Right lobe of liver (tissue), 6 donors: ENCODE data around the gene HDGF. TPM values are rescaled to one million over a fixed set of nuclear protein-coding genes. Genes with fewer than 3 reads are reported as not detected.

Experiments used
- ATAC-seq, 4 donors: fragments of 200-7000 bp; cut with Tn5 transposase; one replicate each; pipeline ENCODE4 v1.9.1; 2020; ENCODE audit warnings: mild to moderate bottlenecking in 4 of 4, moderate library complexity in 4 of 4
- DNase-seq, 3 donors: peaks; one replicate each; pipeline ENCODE4 v3.0.0-alpha.2; 2020
- H3K27ac ChIP-seq, 3 donors: fragments of 200-600 bp; one replicate each; pipeline ENCODE4 v1.8.0; 2022
- H3K27me3 ChIP-seq, 2 donors: fragments of 200-600 bp; one replicate each; pipeline ENCODE4 v1.8.0; 2022
- H3K36me3 ChIP-seq, 4 donors: fragments of 200-600 bp; sonication (generic) in 1 of 4; one replicate each; pipeline versions ENCODE4 v1.5.1 to v1.8.0; 2017 to 2022; ENCODE audit warnings: control low read depth in 1 of 4
- H3K4me1 ChIP-seq, 4 donors: fragments of 200-600 bp; sonication (generic) in 1 of 4; one replicate each; pipeline versions ENCODE4 v1.5.1 to v1.8.0; 2017 to 2022; ENCODE audit warnings: control low read depth in 1 of 4
- H3K4me3 ChIP-seq, 3 donors: fragments of 200-600 bp; one replicate each; pipeline ENCODE4 v1.8.0; 2022
- H3K9me3 ChIP-seq, 4 donors: fragments of 200-600 bp; sonication (generic) in 1 of 4; one replicate each; pipeline versions ENCODE4 v1.5.1 to v1.8.0; 2017 to 2022; ENCODE audit warnings: control low read depth in 1 of 4
- POLR2A ChIP-seq: fragments of 450-650 bp; IDR thresholded peaks from one replicate; pipeline ENCODE4 v1.6.1; 2017; ENCODE audit warnings: antibody characterized with exemption, mild to moderate bottlenecking
- WGBS: methylation state at CpG from one replicate; pipeline ENCODE4 v1.1.6; 2018; ENCODE audit warnings: low coverage, low lambda C conversion rate; ENCODE audit not compliant: insufficient coverage; ENCODE audit errors: missing lambda C conversion rate; 5-methylcytosine and 5-hydroxymethylcytosine counted together
- intact Hi-C, 2 donors: fragments of 100-400 bp; cut with DNase I; formaldehyde crosslinking; loops; one replicate each; pipeline versions ENCODE4 v1.11.2 to v1.14.1; 2022
- total RNA-seq, 6 experiments: library from RNA; depleted of rRNA in 2 of 6; stranded (reverse); fragments of >200 nt in 2 of 6; fragmentation: NEBNext Ultra II Directional in 3 of 6; extraction: Animal tissue kit (Norgen Biotek cat#: 25700) in 3 of 6; gene quantifications; one replicate each; pipeline versions ENCODE4 v1.1.0 to v1.2.4, GENCODE V29; 2016 to 2023
- TF ChIP-seq, protein P1 (sequence below), 4 donors: fragments of 200-600 bp in 3 of 4; fragments of 450-650 bp in 1 of 4; IDR thresholded peaks; one replicate each; pipeline versions ENCODE4 v1.5.1 to v1.8.0; 2016 to 2022; ENCODE audit warnings: antibody characterized with exemption in 4 of 4, mild to moderate bottlenecking in 2 of 4
- donor health status: DM: no; HTN: yes; CAD: no.
- donor health status: DM: no; HTN: no; CAD: no.
- donor health status: DM: no; HTN: no; CAD: no.
- donor health status: DM: no; HTN: yes; CAD: no.
- donor health status: DM: no; HTN: yes; CAD: no.

HDGF gene
- total RNA-seq, 6 experiments from 2014 or later = 131 to 192 (median 157) TPM

DNA sequence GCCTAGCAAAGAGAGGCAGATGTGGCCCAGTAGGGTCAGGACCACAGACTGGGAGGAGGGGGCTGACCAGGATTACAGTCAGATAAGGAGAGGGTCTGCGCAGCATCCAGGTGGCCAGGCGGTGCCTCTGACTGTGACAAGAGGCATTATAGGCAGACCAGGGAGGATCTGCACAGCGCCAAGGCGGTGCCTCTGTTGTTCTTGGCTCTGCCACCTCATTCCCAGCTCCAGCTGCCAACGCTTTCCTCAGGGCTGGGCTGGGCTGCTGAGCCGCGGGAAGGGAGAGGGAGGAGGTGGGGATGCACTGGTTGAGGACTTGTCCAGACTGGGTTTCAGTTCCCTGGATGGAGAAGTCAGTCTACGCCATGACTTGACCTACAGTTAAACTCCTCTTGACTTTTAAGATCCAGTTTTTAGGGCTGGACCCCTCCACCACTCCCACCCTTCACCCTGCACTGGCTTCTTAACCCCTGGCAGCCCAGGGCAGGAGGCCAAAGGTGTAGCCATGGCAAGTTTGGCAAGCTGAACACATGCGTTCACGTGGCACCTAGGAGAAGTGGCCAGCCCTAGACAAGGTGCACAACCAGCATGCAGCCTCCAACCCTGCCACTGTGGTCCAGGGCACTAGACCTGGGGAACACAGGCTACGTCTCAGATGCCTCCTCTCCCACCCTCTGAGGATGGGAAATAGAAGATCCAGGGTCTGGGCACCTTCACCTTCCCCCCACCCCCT lies 41.6 kb downstream of the HDGF start:
- DNase-seq (no peak), ATAC-seq (peak; percentile 20 to 63 (median 41))
- TF ChIP-seq, protein P1, sequence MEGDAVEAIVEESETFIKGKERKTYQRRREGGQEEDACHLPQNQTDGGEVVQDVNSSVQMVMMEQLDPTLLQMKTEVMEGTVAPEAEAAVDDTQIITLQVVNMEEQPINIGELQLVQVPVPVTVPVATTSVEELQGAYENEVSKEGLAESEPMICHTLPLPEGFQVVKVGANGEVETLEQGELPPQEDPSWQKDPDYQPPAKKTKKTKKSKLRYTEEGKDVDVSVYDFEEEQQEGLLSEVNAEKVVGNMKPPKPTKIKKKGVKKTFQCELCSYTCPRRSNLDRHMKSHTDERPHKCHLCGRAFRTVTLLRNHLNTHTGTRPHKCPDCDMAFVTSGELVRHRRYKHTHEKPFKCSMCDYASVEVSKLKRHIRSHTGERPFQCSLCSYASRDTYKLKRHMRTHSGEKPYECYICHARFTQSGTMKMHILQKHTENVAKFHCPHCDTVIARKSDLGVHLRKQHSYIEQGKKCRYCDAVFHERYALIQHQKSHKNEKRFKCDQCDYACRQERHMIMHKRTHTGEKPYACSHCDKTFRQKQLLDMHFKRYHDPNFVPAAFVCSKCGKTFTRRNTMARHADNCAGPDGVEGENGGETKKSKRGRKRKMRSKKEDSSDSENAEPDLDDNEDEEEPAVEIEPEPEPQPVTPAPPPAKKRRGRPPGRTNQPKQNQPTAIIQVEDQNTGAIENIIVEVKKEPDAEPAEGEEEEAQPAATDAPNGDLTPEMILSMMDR (IDR thresholded peaks at IDR 0.05) = no peak
- TF ChIP-seq POLR2A = no peak
- no peaks in the 10 kb centered on the region for H3K36me3 ChIP-seq
- H3K4me1 ChIP-seq = peaks cover 0 to 13% (median 8%) of the 10 kb centered on the region in 4 donors
- H3K9me3 ChIP-seq = no peaks in the 10 kb centered on the region
- WGBS = 80% methylated on average over 1 of the region's 11 CpGs
- intact Hi-C loops = no loop called here
- no peak overlapping the region for H3K27ac ChIP-seq
- H3K27me3 ChIP-seq = peaks cover 0 to 15% of the 10 kb centered on the region in 2 donors
- no peak overlapping the region for H3K4me3 ChIP-seq

DNA sequence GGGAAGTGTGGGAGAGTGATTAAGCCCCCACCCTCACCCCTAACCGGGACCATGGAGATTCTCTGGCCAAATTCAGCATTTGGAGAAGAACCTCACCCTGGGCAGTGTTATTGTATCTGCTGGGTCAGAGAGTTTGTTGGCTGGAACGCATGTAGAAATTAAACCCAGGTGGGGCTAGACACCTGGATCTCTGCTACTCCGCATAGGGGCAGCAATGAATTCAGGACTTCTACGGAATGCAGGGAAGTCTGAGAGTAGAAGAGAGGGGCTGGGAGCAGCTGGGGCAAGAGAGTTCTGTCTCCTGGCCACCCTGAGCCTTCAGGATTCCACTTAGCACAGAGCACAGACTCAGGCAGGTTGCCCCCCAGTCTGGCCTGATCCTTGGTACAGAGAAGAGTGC lies 42.4 kb downstream of the HDGF start:
- DNase-seq (no peak), ATAC-seq (no peak)
- intact Hi-C loops = no loop called here
- peaks cover 0 to 16% (median 9%) of the 10 kb centered on the region in 4 donors for H3K4me1 ChIP-seq
- 67% methylated on average over 2 of the region's 4 CpGs for WGBS
- no peaks in the 10 kb centered on the region for H3K36me3 ChIP-seq
- no peak for TF ChIP-seq POLR2A
- TF ChIP-seq, protein P1 (IDR thresholded peaks at IDR 0.05) = no peak
- H3K27me3 ChIP-seq = peaks cover 0 to 24% of the 10 kb centered on the region in 2 donors
- no peak overlapping the region for H3K4me3 ChIP-seq
- H3K9me3 ChIP-seq = no peaks in the 10 kb centered on the region
- H3K27ac ChIP-seq = no peak overlapping the region

DNA sequence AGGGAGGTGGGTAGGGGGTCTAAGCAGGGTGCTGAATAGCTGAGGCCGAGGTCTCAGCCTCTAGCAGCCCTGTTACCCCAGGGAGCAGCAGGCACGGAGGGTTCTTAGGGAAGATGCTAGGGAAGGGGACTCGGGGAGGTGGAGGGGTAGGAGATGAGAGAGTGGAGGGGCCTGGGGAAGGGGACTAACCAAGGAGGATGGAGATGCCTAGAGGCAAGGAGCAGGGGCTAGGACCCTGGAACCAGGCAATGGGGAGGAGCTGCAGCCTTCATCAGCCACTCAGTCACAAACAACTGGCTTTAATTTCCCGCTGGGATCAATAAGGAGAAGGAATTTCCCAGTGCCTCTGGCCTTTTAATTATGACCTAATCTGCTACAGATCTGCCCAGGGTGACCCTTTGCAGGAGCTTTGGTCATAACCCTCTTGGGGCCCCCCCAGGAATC lies 43.2 kb downstream of the HDGF start:
- H3K4me3 ChIP-seq = no peak overlapping the region
- 38% methylated on average over 3 of the region's 4 CpGs for WGBS
- peaks cover 0 to 16% (median 9%) of the 10 kb centered on the region in 4 donors for H3K4me1 ChIP-seq
- H3K27ac ChIP-seq = no peak overlapping the region
- ATAC-seq (no peak), DNase-seq (no peak)
- H3K27me3 ChIP-seq = peaks cover 0 to 30% of the 10 kb centered on the region in 2 donors
- intact Hi-C loops = no loop called here
- H3K9me3 ChIP-seq = no peaks in the 10 kb centered on the region
- no peaks in the 10 kb centered on the region for H3K36me3 ChIP-seq
- TF ChIP-seq, protein P1 (IDR thresholded peaks at IDR 0.05) = no peak
- no peak for TF ChIP-seq POLR2A

DNA sequence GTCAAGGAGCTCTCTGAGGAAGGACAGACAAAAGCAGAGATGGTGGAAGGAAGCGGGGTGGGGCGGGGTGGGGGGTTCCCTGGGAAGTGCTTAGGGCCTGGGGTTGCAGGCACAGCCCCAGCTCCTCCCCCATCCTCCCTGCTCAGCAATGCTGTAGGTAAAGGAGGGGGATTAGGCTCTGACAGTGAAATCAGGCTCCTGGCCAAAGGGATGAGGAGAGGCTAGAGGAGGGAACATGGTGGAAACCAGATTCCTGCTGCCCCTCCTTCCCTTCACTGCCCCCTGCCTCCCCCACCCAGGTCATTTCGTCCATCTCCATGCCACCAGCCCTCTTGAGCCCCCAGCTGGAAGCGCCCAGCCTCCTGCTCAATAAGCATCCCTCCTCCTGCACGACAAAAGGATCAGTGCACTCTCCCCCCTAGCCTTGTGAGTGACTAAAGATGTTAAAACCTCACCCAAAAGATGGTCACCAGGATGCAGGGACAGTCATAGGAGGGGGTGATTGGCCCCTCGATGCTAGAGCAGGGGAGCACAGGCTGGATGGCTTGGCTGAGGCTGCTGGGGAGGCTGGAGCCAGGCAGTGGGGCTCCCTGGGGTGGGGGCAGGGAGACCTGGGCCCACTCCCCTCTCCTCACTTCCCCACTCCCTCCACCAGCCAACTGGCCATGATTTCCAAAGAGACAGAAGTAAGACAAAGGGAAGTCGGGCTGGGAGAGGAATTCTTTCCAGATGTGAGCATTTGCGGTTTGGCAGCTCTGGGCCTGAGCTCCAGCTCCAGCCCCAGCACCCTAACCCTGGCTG lies 43.9 kb downstream of the HDGF start:
- no peak overlapping the region for H3K4me3 ChIP-seq
- no peaks in the 10 kb centered on the region for H3K9me3 ChIP-seq
- TF ChIP-seq, protein P1 (IDR thresholded peaks at IDR 0.05) = no peak
- TF ChIP-seq POLR2A = no peak
- no peak overlapping the region for H3K27ac ChIP-seq
- peaks cover 0 to 16% (median 9%) of the 10 kb centered on the region in 4 donors for H3K4me1 ChIP-seq
- peaks cover 0 to 31% of the 10 kb centered on the region in 2 donors for H3K27me3 ChIP-seq
- no peaks in the 10 kb centered on the region for H3K36me3 ChIP-seq
- 47% methylated on average over 7 of the region's 8 CpGs for WGBS
- ATAC-seq (no peak), DNase-seq (no peak)
- intact Hi-C loops = no loop called here
